HG03066 (cell line): ENCODE data around the gene LOXL4.
"Not testable (repeated sequence)": the region's sequence is repeated elsewhere in the genome, so short reads cannot be mapped to it uniquely, and the experiment has no call there.

Source experiments
- ATAC-seq: cut with Tn5 transposase; IDR thresholded peaks from one replicate; pipeline ENCODE4 v1.9.1; 2021; ENCODE audit warnings: low read depth; ENCODE audit not compliant: unreplicated experiment

The LOXL4 gene

GRCh38 chr10:98248018-98248417 is 20.0 kb downstream of the LOXL4 start:
- ATAC-seq, result no peak

- no peak for ATAC-seq
Measured at GRCh38 chr10:98246911-98247805, 20.8 kb downstream of the LOXL4 start.

- no peak for ATAC-seq
Measured at GRCh38 chr10:98244586-98244985, 23.4 kb downstream of the LOXL4 start.

GRCh38 chr10:98244141-98244540 is 23.9 kb downstream of the LOXL4 start:
- ATAC-seq, result no peak

GRCh38 chr10:98242823-98243222 is 25.2 kb downstream of the LOXL4 start:
- ATAC-seq, result no peak

- ATAC-seq, result no peak
Measured at GRCh38 chr10:98240524-98240923, 27.5 kb downstream of the LOXL4 start.

- no peak for ATAC-seq
Measured at GRCh38 chr10:98238391-98238790, 29.6 kb downstream of the LOXL4 start.

- no peak for ATAC-seq
Measured at GRCh38 chr10:98236862-98237261, 31.1 kb downstream of the LOXL4 start.

GRCh38 chr10:98235846-98236245 is 32.1 kb downstream of the LOXL4 start:
- no peak for ATAC-seq

GRCh38 chr10:98231417-98231816 is 36.6 kb downstream of the LOXL4 start:
- ATAC-seq, result no peak

- ATAC-seq, result not testable (repeated sequence)
Measured at GRCh38 chr10:98228266-98228665, 39.7 kb downstream of the LOXL4 start.

- ATAC-seq, result not testable (repeated sequence)
Measured at GRCh38 chr10:98227713-98228112, 40.3 kb downstream of the LOXL4 start.

GRCh38 chr10:98226508-98227144 is 41.4 kb downstream of the LOXL4 start:
- no peak for ATAC-seq

GRCh38 chr10:98224996-98225395 is 43.0 kb downstream of the LOXL4 start:
- ATAC-seq, result no peak

GRCh38 chr10:98224509-98224908 is 43.5 kb downstream of the LOXL4 start:
- no peak for ATAC-seq

- no peak for ATAC-seq
Measured at GRCh38 chr10:98223874-98224273, 44.1 kb downstream of the LOXL4 start.

- no peak for ATAC-seq
Measured at GRCh38 chr10:98217801-98218200, 50.2 kb downstream of the LOXL4 start.

- ATAC-seq, result no peak
Measured at GRCh38 chr10:98215373-98215772, 52.6 kb downstream of the LOXL4 start.

GRCh38 chr10:98213740-98214139 is 54.3 kb downstream of the LOXL4 start:
- no peak for ATAC-seq

GRCh38 chr10:98212196-98212595 is 55.8 kb downstream of the LOXL4 start:
- ATAC-seq, result no peak

- ATAC-seq, result no peak
Measured at GRCh38 chr10:98209441-98209840, 58.6 kb downstream of the LOXL4 start.

GRCh38 chr10:98208925-98209324 is 59.1 kb downstream of the LOXL4 start:
- ATAC-seq, result no peak
